ENCODE data around the gene MKI67.

MKI67 gene

GRCh38 chr10:128068398-128069285 lies 57.6 kb downstream of the MKI67 start:
- Histone ChIP-seq H3K4me3 (replicated peaks; ENCODE audit: low read depth, low read length) (no peak overlapping the region), H3K27me3 (replicated peaks; ENCODE audit: control insufficient read depth, insufficient read depth, low read length) (no peaks in the 10 kb centered on the region), H3K36me3 (ENCODE audit: control insufficient read depth, insufficient read depth, low read length) (peaks cover 21% of the 10 kb centered on the region)
- TF ChIP-seq CTCF (IDR thresholded peaks at IDR 0.05; ENCODE audit: insufficient read depth, low read length, poor library complexity, severe bottlenecking) = no peak
- no peak for DNase-seq (ENCODE audit: extremely low read depth, insufficient read length)

GRCh38 chr10:128067691-128068397 lies 58.4 kb downstream of the MKI67 start:
- Histone ChIP-seq H3K4me3 (replicated peaks; ENCODE audit: low read depth, low read length) (no peak overlapping the region), H3K36me3 (ENCODE audit: control insufficient read depth, insufficient read depth, low read length) (peaks cover 18% of the 10 kb centered on the region), H3K27me3 (replicated peaks; ENCODE audit: control insufficient read depth, insufficient read depth, low read length) (no peaks in the 10 kb centered on the region)
- DNase-seq (ENCODE audit: extremely low read depth, insufficient read length) = no peak
- no peak for TF ChIP-seq CTCF (IDR thresholded peaks at IDR 0.05; ENCODE audit: insufficient read depth, low read length, poor library complexity, severe bottlenecking)

- Histone ChIP-seq H3K27me3 (replicated peaks; ENCODE audit: control insufficient read depth, insufficient read depth, low read length) (no peaks in the 10 kb centered on the region), H3K36me3 (ENCODE audit: control insufficient read depth, insufficient read depth, low read length) (peaks cover 17% of the 10 kb centered on the region), H3K4me3 (replicated peaks; ENCODE audit: low read depth, low read length) (no peak overlapping the region)
- TF ChIP-seq CTCF (IDR thresholded peaks at IDR 0.05; ENCODE audit: insufficient read depth, low read length, poor library complexity, severe bottlenecking) = no peak
- DNase-seq (ENCODE audit: extremely low read depth, insufficient read length) = no peak
These were observed 59.3 kb downstream of the MKI67 start for GRCh38 chr10:128066870-128067382.

- no peak for DNase-seq (ENCODE audit: extremely low read depth, insufficient read length)
- Histone ChIP-seq H3K4me3 (replicated peaks; ENCODE audit: low read depth, low read length) (no peak overlapping the region), H3K27me3 (replicated peaks; ENCODE audit: control insufficient read depth, insufficient read depth, low read length) (no peaks in the 10 kb centered on the region), H3K36me3 (ENCODE audit: control insufficient read depth, insufficient read depth, low read length) (peaks cover 13% of the 10 kb centered on the region)
- TF ChIP-seq CTCF (IDR thresholded peaks at IDR 0.05; ENCODE audit: insufficient read depth, low read length, poor library complexity, severe bottlenecking) = no peak
These were observed 60.2 kb downstream of the MKI67 start for GRCh38 chr10:128065881-128066534.

GRCh38 chr10:128064970-128065580 lies 61.1 kb downstream of the MKI67 start:
- Histone ChIP-seq H3K27me3 (replicated peaks; ENCODE audit: control insufficient read depth, insufficient read depth, low read length) (no peaks in the 10 kb centered on the region), H3K36me3 (ENCODE audit: control insufficient read depth, insufficient read depth, low read length) (peaks cover 11% of the 10 kb centered on the region), H3K4me3 (replicated peaks; ENCODE audit: low read depth, low read length) (no peak overlapping the region)
- no peak for TF ChIP-seq CTCF (IDR thresholded peaks at IDR 0.05; ENCODE audit: insufficient read depth, low read length, poor library complexity, severe bottlenecking)
- DNase-seq (ENCODE audit: extremely low read depth, insufficient read length) = peak; percentile 72
